ENCODE measurements around the gene TTC27.
A peak's percentile ranks its signal among the peaks of the same experiment; 100 is the strongest.

Gene TTC27

GRCh38 chr2:32715391-32715841 is 87.6 kb downstream of the TTC27 start:
- in situ Hi-C loops (cut with HindIII; ENCODE audit: low sequenced_read_pairs) = no loop called here
- DNase-seq (ENCODE audit: low read depth, low spot score) = peak; percentile 32
- no peak for TF ChIP-seq CTCF (IDR thresholded peaks at IDR 0.05; ENCODE audit: low read depth, low read length)
- no peak overlapping the region for H3K4me3 ChIP-seq (ENCODE audit: low read depth, low read length)

GRCh38 chr2:32715981-32716380 is 88.1 kb downstream of the TTC27 start:
- no peak for TF ChIP-seq CTCF (IDR thresholded peaks at IDR 0.05; ENCODE audit: low read depth, low read length)
- DNase-seq (ENCODE audit: low read depth, low spot score) = no peak
- H3K4me3 ChIP-seq (ENCODE audit: low read depth, low read length) = no peak overlapping the region
- in situ Hi-C loops (cut with HindIII; ENCODE audit: low sequenced_read_pairs) = no loop called here

- H3K4me3 ChIP-seq (ENCODE audit: low read depth, low read length) = no peak overlapping the region
- in situ Hi-C loops (cut with HindIII; ENCODE audit: low sequenced_read_pairs) = no loop called here
- no peak for TF ChIP-seq CTCF (IDR thresholded peaks at IDR 0.05; ENCODE audit: low read depth, low read length)
These were observed 88.7 kb downstream of the TTC27 start for GRCh38 chr2:32716598-32716997.

GRCh38 chr2:32718752-32719151 is 90.9 kb downstream of the TTC27 start:
- in situ Hi-C loops (cut with HindIII; ENCODE audit: low sequenced_read_pairs) = no loop called here
- H3K4me3 ChIP-seq (ENCODE audit: low read depth, low read length) = no peak overlapping the region
- no peak for DNase-seq (ENCODE audit: low read depth, low spot score)
- no peak for TF ChIP-seq CTCF (IDR thresholded peaks at IDR 0.05; ENCODE audit: low read depth, low read length)

More at GRCh38 chr2:32716598-32716997, 88.7 kb downstream of the TTC27 start:
- DNase-seq (ENCODE audit: low read depth, low spot score) = no peak

- no peak for TF ChIP-seq CTCF (IDR thresholded peaks at IDR 0.05; ENCODE audit: low read depth, low read length)
- H3K4me3 ChIP-seq (ENCODE audit: low read depth, low read length) = no peak overlapping the region
- in situ Hi-C loops (cut with HindIII; ENCODE audit: low sequenced_read_pairs) = no loop called here
- DNase-seq (ENCODE audit: low read depth, low spot score) = no peak
These were observed 91.6 kb downstream of the TTC27 start for GRCh38 chr2:32719430-32719829.

GRCh38 chr2:32719933-32720716 is 92.3 kb downstream of the TTC27 start:
- TF ChIP-seq CTCF (IDR thresholded peaks at IDR 0.05; ENCODE audit: low read depth, low read length) = no peak
- no peak overlapping the region for H3K4me3 ChIP-seq (ENCODE audit: low read depth, low read length)
- in situ Hi-C loops (cut with HindIII; ENCODE audit: low sequenced_read_pairs) = no loop called here
- DNase-seq (ENCODE audit: low read depth, low spot score) = no peak

Measured in astrocyte of the spinal cord (primary cell).